ENCODE data around the gene CYB5D1.
A peak's percentile ranks its signal among the peaks of the same experiment; 100 is the strongest.

CYB5D1 gene

GRCh38 chr17:7837408-7838088 lies 20.3 kb upstream of the CYB5D1 start:
- no peak for TF ChIP-seq ZNF274 (IDR thresholded peaks at IDR 0.05; ENCODE audit: low read depth, low read length)
- peak overlapping the region; percentile 74 for H3K4me3 ChIP-seq (ENCODE audit: low read length)

- no peak for TF ChIP-seq ZNF274 (IDR thresholded peaks at IDR 0.05; ENCODE audit: low read depth, low read length)
- peak overlapping the region; percentile 34 for H3K4me3 ChIP-seq (ENCODE audit: low read length)
These were observed 19.4 kb upstream of the CYB5D1 start for GRCh38 chr17:7838090-7839075.

GRCh38 chr17:7839190-7839875 lies 18.5 kb upstream of the CYB5D1 start:
- no peak overlapping the region for H3K4me3 ChIP-seq (ENCODE audit: low read length)

GRCh38 chr17:7839876-7840261 lies 17.9 kb upstream of the CYB5D1 start:
- TF ChIP-seq ZNF274 (IDR thresholded peaks at IDR 0.05; ENCODE audit: low read depth, low read length): no peak
- H3K4me3 ChIP-seq (ENCODE audit: low read length): no peak overlapping the region

More at GRCh38 chr17:7839190-7839875, 18.5 kb upstream of the CYB5D1 start:
- no peak for TF ChIP-seq ZNF274 (IDR thresholded peaks at IDR 0.05; ENCODE audit: low read depth, low read length)

- H3K4me3 ChIP-seq (ENCODE audit: low read length): no peak overlapping the region
- no peak for TF ChIP-seq ZNF274 (IDR thresholded peaks at IDR 0.05; ENCODE audit: low read depth, low read length)
These were observed 17.4 kb upstream of the CYB5D1 start for GRCh38 chr17:7840441-7840840.

GRCh38 chr17:7840875-7841274 lies 16.9 kb upstream of the CYB5D1 start:
- TF ChIP-seq ZNF274 (IDR thresholded peaks at IDR 0.05; ENCODE audit: low read depth, low read length): no peak
- H3K4me3 ChIP-seq (ENCODE audit: low read length): peak overlapping the region; percentile 70; the same call in 1 of the 2 replicates

GRCh38 chr17:7841396-7841914 lies 16.3 kb upstream of the CYB5D1 start:
- peak overlapping the region; percentile 70 for H3K4me3 ChIP-seq (ENCODE audit: low read length)
- TF ChIP-seq ZNF274 (IDR thresholded peaks at IDR 0.05; ENCODE audit: low read depth, low read length): no peak

- TF ChIP-seq ZNF274 (IDR thresholded peaks at IDR 0.05; ENCODE audit: low read depth, low read length): no peak
- H3K4me3 ChIP-seq (ENCODE audit: low read length): peak overlapping the region; percentile 70
These were observed 15.9 kb upstream of the CYB5D1 start for GRCh38 chr17:7841915-7842379.

- no peak for TF ChIP-seq ZNF274 (IDR thresholded peaks at IDR 0.05; ENCODE audit: low read depth, low read length)
- peak overlapping the region; percentile 70 for H3K4me3 ChIP-seq (ENCODE audit: low read length)
These were observed 15.2 kb upstream of the CYB5D1 start for GRCh38 chr17:7842380-7843256.

GRCh38 chr17:7843257-7843535 lies 14.6 kb upstream of the CYB5D1 start:
- H3K4me3 ChIP-seq (ENCODE audit: low read length): peak overlapping the region; percentile 70
- TF ChIP-seq ZNF274 (IDR thresholded peaks at IDR 0.05; ENCODE audit: low read depth, low read length): no peak

GRCh38 chr17:7843536-7844291 lies 14.1 kb upstream of the CYB5D1 start:
- TF ChIP-seq ZNF274 (IDR thresholded peaks at IDR 0.05; ENCODE audit: low read depth, low read length): no peak

GRCh38 chr17:7844292-7845154 lies 13.3 kb upstream of the CYB5D1 start:
- TF ChIP-seq ZNF274 (IDR thresholded peaks at IDR 0.05; ENCODE audit: low read depth, low read length): no peak
- H3K4me3 ChIP-seq (ENCODE audit: low read length): peak overlapping the region; percentile 88

More at GRCh38 chr17:7843536-7844291, 14.1 kb upstream of the CYB5D1 start:
- H3K4me3 ChIP-seq (ENCODE audit: low read length): peak overlapping the region; percentile 88

Measured in GM08714 (cell line).